ENCODE data around the gene TBC1D22B.

GRCh38 chr6:37237789-37238188, 19.8 kb upstream of the TBC1D22B start:
- TF ChIP-seq EZH2phosphoT487 (IDR thresholded peaks at IDR 0.05; ENCODE audit: insufficient read depth, low read depth) (no peak), EZH2 (IDR thresholded peaks at IDR 0.05; ENCODE audit: insufficient read depth, poor library complexity, severe bottlenecking) (no peak)
